IPS-20b (cell line): ENCODE measurements around the gene GET4.

Source experiments
- H3K27ac ChIP-seq: one replicate; pipeline ENCODE4 v1.5.1; 2013; ENCODE audit warnings: low read length
- H3K27me3 ChIP-seq: 2 replicates; pipeline ENCODE4 v1.6.1; 2013; ENCODE audit warnings: mild to moderate bottlenecking, low read length, inconsistent platforms; ENCODE audit not compliant: insufficient read depth
- H3K36me3 ChIP-seq: 2 replicates; pipeline ENCODE4 v1.6.1; 2013; ENCODE audit warnings: low read depth, mild to moderate bottlenecking, inconsistent platforms, low read length, moderate library complexity; ENCODE audit not compliant: insufficient read depth
- H3K4me1 ChIP-seq: 2 replicates; pipeline ENCODE4 v1.6.1; 2013; ENCODE audit warnings: mild to moderate bottlenecking, control low read depth, inconsistent platforms, low read length, moderate library complexity; ENCODE audit not compliant: insufficient read depth
- H3K4me3 ChIP-seq: 2 replicates; pipeline ENCODE4 v1.5.1; 2013; ENCODE audit warnings: mild to moderate bottlenecking, low read length, inconsistent platforms
- H3K9ac ChIP-seq: 2 replicates; pipeline ENCODE4 v1.6.1; 2013; ENCODE audit warnings: low read depth, mild to moderate bottlenecking, inconsistent platforms, low read length, moderate library complexity
- H3K9me3 ChIP-seq: 2 replicates; pipeline ENCODE4 v1.6.1; 2013; ENCODE audit warnings: mild to moderate bottlenecking, low read depth, low read length, inconsistent platforms; ENCODE audit not compliant: insufficient read depth

Gene GET4

GRCh38 chr7:874031-874749 is 2.2 kb upstream of the GET4 start:
- Histone ChIP-seq H3K9ac (peak overlapping the region; percentile 34; the same call in 1 of the 2 replicates), H3K9me3 (no peaks in the 10 kb centered on the region), H3K36me3 (peaks cover 61% of the 10 kb centered on the region), H3K4me1 (peaks cover 4% of the 10 kb centered on the region; the same call in 1 of the 2 replicates), H3K4me3 (no peak overlapping the region), H3K27me3 (no peaks in the 10 kb centered on the region), H3K27ac (no peak overlapping the region)

- Histone ChIP-seq H3K27ac (no peak overlapping the region), H3K4me3 (no peak overlapping the region), H3K27me3 (no peaks in the 10 kb centered on the region), H3K9me3 (no peaks in the 10 kb centered on the region), H3K9ac (peak overlapping the region; percentile 41; the same call in 1 of the 2 replicates), H3K4me1 (peaks cover 4% of the 10 kb centered on the region; the same call in 1 of the 2 replicates), H3K36me3 (peaks cover 59% of the 10 kb centered on the region)
These were observed 1.3 kb upstream of the GET4 start for GRCh38 chr7:875051-875450.

GRCh38 chr7:875476-876076 is 778 bp upstream of the GET4 start:
- Histone ChIP-seq H3K9me3 (no peaks in the 10 kb centered on the region), H3K36me3 (peaks cover 53% of the 10 kb centered on the region), H3K4me1 (peaks cover 4% of the 10 kb centered on the region; the same call in 1 of the 2 replicates), H3K27ac (no peak overlapping the region), H3K27me3 (no peaks in the 10 kb centered on the region), H3K9ac (peak overlapping the region; percentile 41; the same call in 1 of the 2 replicates), H3K4me3 (no peak overlapping the region)

- Histone ChIP-seq H3K27me3 (no peaks in the 10 kb centered on the region), H3K9me3 (no peaks in the 10 kb centered on the region), H3K4me1 (peaks cover 4% of the 10 kb centered on the region; the same call in 1 of the 2 replicates), H3K4me3 (peak overlapping the region; percentile 81), H3K9ac (peak overlapping the region; percentile 87), H3K27ac (peak overlapping the region; percentile 32), H3K36me3 (peaks cover 48% of the 10 kb centered on the region)
These were observed 588 bp downstream of the GET4 start for GRCh38 chr7:876972-877311.

GRCh38 chr7:877312-878232 is 1.2 kb downstream of the GET4 start:
- Histone ChIP-seq H3K9me3 (no peaks in the 10 kb centered on the region), H3K27me3 (no peaks in the 10 kb centered on the region), H3K27ac (peak overlapping the region; percentile 32), H3K9ac (peak overlapping the region; percentile 87), H3K4me3 (peak overlapping the region; percentile 81), H3K4me1 (peaks cover 4% of the 10 kb centered on the region; the same call in 1 of the 2 replicates), H3K36me3 (peaks cover 45% of the 10 kb centered on the region)

GRCh38 chr7:879093-879492 is 2.7 kb downstream of the GET4 start:
- Histone ChIP-seq H3K4me3 (no peak overlapping the region), H3K9me3 (no peaks in the 10 kb centered on the region), H3K27ac (no peak overlapping the region), H3K9ac (no peak overlapping the region), H3K4me1 (no peaks in the 10 kb centered on the region; the same call in 1 of the 2 replicates), H3K27me3 (no peaks in the 10 kb centered on the region), H3K36me3 (peaks cover 33% of the 10 kb centered on the region)

GRCh38 chr7:879706-880105 is 3.4 kb downstream of the GET4 start:
- Histone ChIP-seq H3K27ac (no peak overlapping the region), H3K4me3 (no peak overlapping the region), H3K9me3 (no peaks in the 10 kb centered on the region), H3K36me3 (peaks cover 29% of the 10 kb centered on the region), H3K9ac (no peak overlapping the region), H3K4me1 (no peaks in the 10 kb centered on the region; the same call in 1 of the 2 replicates), H3K27me3 (no peaks in the 10 kb centered on the region)

GRCh38 chr7:880450-880849 is 4.1 kb downstream of the GET4 start:
- Histone ChIP-seq H3K4me3 (no peak overlapping the region), H3K36me3 (peaks cover 22% of the 10 kb centered on the region), H3K4me1 (no peaks in the 10 kb centered on the region; the same call in 1 of the 2 replicates), H3K27me3 (no peaks in the 10 kb centered on the region), H3K27ac (no peak overlapping the region), H3K9ac (no peak overlapping the region), H3K9me3 (no peaks in the 10 kb centered on the region)

- Histone ChIP-seq H3K4me3 (no peak overlapping the region), H3K4me1 (no peaks in the 10 kb centered on the region; the same call in 1 of the 2 replicates), H3K9ac (no peak overlapping the region), H3K27ac (no peak overlapping the region), H3K27me3 (no peaks in the 10 kb centered on the region), H3K9me3 (no peaks in the 10 kb centered on the region), H3K36me3 (peaks cover 27% of the 10 kb centered on the region; the same call in 1 of the 2 replicates)
These were observed 5.3 kb downstream of the GET4 start for GRCh38 chr7:881441-882234.

GRCh38 chr7:882336-883035 is 6.1 kb downstream of the GET4 start:
- H3K4me1 ChIP-seq: no peaks in the 10 kb centered on the region; the same call in 1 of the 2 replicates
- H3K27me3 ChIP-seq: no peaks in the 10 kb centered on the region
- no peaks in the 10 kb centered on the region for H3K9me3 ChIP-seq
- H3K27ac ChIP-seq: no peak overlapping the region
- H3K4me3 ChIP-seq: no peak overlapping the region
- peaks cover 35% of the 10 kb centered on the region; the same call in 1 of the 2 replicates for H3K36me3 ChIP-seq
- 0 out of 2 replicates have a peak overlapping the region, but pooled peaks have one; percentile 15 for H3K9ac ChIP-seq
